Astrocyte (in vitro differentiated cells and primary cell): ENCODE results near the gene TMEM271.

Source experiments
- EZH2 ChIP-seq: IDR thresholded peaks from 2 replicates; pipeline ENCODE4 v1.6.1; 2012; ENCODE audit warnings: mild to moderate bottlenecking, low read length, inconsistent platforms; ENCODE audit not compliant: insufficient read depth
- TF ChIP-seq, protein P1 (sequence below): IDR thresholded peaks from 2 replicates; pipeline ENCODE4 v1.5.1; 2011; ENCODE audit warnings: low read depth, mild to moderate bottlenecking, inconsistent platforms, low read length, moderate library complexity; ENCODE audit not compliant: insufficient read depth

DNA sequence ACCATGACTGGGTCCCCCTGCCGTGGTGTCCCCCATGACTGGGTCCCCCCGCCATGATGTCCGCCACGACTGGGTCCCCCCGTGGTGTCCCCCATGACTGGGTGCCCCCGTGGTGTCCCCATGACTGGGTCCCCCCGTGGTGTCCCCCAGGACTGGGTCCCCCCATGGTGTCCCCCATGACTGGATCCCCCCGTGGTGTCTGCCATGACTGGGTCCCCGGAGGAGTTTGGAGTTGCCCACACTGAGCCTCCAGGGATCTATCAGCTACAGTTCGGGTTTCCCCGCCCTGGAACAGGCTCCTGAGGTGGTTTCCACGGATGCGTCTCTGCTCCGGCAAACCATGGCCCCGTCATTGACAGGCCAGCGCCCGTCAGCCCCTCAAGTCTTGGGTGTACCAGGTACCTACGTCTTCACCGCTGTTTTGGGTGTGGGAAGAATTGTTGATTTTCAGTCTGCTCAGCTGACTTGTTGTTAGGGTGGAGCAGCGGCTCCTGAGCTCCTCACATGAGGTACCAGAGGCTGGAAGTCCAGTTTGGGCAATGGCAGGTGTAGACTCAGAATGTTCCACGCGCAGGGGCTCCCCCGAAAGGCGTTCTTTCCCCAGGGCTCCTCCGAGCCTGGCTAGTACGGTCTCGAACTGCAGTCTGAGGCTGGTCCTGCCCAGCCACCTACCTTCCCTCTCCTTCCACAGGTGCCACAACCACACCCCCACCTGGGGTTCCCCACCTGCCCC is 41.0 kb upstream of the TMEM271 start:
- TF ChIP-seq, protein P1, sequence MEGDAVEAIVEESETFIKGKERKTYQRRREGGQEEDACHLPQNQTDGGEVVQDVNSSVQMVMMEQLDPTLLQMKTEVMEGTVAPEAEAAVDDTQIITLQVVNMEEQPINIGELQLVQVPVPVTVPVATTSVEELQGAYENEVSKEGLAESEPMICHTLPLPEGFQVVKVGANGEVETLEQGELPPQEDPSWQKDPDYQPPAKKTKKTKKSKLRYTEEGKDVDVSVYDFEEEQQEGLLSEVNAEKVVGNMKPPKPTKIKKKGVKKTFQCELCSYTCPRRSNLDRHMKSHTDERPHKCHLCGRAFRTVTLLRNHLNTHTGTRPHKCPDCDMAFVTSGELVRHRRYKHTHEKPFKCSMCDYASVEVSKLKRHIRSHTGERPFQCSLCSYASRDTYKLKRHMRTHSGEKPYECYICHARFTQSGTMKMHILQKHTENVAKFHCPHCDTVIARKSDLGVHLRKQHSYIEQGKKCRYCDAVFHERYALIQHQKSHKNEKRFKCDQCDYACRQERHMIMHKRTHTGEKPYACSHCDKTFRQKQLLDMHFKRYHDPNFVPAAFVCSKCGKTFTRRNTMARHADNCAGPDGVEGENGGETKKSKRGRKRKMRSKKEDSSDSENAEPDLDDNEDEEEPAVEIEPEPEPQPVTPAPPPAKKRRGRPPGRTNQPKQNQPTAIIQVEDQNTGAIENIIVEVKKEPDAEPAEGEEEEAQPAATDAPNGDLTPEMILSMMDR = no peak
- no peak for TF ChIP-seq EZH2
